Thyroid gland (tissue), 4 donors: Measurements from ENCODE around the gene TPK1.

Source experiments
- POLR2A ChIP-seq, 2 donors: fragments of 450-650 bp; IDR thresholded peaks; one replicate each; pipeline ENCODE4 v1.6.1; 2017; ENCODE audit warnings: antibody characterized with exemption in 2 of 2, mild to moderate bottlenecking in 2 of 2, moderate library complexity in 1 of 2
- TF ChIP-seq, protein P1 (sequence below), 6 experiments: fragments of 200-600 bp in 3 of 6; fragments of 450-650 bp in 3 of 6; sonication (generic) in 3 of 6; IDR thresholded peaks; one replicate each; pipeline ENCODE4 v1.5.1; 2016 to 2019; ENCODE audit warnings: antibody characterized with exemption in 6 of 6, mild to moderate bottlenecking in 2 of 6, inconsistent platforms in 1 of 6, moderate library complexity in 1 of 6

- TF ChIP-seq, protein P1, sequence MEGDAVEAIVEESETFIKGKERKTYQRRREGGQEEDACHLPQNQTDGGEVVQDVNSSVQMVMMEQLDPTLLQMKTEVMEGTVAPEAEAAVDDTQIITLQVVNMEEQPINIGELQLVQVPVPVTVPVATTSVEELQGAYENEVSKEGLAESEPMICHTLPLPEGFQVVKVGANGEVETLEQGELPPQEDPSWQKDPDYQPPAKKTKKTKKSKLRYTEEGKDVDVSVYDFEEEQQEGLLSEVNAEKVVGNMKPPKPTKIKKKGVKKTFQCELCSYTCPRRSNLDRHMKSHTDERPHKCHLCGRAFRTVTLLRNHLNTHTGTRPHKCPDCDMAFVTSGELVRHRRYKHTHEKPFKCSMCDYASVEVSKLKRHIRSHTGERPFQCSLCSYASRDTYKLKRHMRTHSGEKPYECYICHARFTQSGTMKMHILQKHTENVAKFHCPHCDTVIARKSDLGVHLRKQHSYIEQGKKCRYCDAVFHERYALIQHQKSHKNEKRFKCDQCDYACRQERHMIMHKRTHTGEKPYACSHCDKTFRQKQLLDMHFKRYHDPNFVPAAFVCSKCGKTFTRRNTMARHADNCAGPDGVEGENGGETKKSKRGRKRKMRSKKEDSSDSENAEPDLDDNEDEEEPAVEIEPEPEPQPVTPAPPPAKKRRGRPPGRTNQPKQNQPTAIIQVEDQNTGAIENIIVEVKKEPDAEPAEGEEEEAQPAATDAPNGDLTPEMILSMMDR (IDR thresholded peaks at IDR 0.05), result no peak
- no peak for TF ChIP-seq POLR2A (IDR thresholded peaks at IDR 0.05)
Observed at GRCh38 chr7:144682581-144683280, 153.1 kb downstream of the TPK1 start.
